ENCODE data around the gene SIRPG.

The SIRPG gene

DNA sequence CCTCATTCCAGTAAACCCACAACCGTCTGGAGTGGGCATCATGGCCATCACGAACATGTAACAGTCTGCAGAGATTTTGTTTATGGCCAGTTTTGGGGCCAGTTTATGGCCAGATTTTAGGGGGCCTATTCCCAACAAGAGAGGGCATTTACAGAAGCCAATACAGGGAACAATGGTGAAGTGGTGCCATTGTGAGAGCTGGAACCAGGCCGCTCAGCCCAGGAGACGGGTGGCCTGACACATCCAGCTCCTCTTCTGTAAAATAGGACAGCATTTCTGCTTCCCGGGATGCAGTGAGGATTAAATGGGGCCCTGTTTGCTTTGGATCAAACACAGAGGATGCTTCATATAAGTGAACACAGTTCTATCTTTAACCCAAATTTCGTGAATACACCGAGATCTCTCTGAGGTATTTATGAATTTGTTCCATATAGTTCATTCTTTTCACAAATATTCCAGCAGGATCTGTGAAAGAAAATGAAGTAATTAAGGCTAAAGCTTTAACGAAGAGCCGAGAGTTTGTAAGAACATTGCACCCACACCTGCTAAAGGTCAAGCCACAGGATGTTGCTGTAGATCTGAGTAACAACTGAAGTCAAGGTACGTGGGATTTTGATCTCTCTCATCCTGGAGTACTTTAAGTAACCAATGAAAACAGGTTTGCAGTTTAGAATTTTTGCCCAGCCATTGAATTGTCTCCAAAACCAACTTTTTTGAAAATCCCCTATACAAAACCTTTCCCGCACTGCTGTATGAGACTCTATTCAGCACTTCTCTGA is 14.5 kb upstream of the SIRPG start:
- Histone ChIP-seq H3K4me3 (replicated peaks; ENCODE audit: insufficient read depth, low read length) (no peak overlapping the region), H3K27ac (replicated peaks) (no peak overlapping the region), H3K27me3 (ENCODE audit: insufficient read depth, poor library complexity, severe bottlenecking) (no peaks in the 10 kb centered on the region)
- DNase-seq (ENCODE audit: low read depth in 1 of 2, low spot score in 1 of 2) = no peak
- TF ChIP-seq SPI1 (IDR thresholded peaks at IDR 0.05; ENCODE audit: borderline replicate concordance, low read depth) = no peak

DNA sequence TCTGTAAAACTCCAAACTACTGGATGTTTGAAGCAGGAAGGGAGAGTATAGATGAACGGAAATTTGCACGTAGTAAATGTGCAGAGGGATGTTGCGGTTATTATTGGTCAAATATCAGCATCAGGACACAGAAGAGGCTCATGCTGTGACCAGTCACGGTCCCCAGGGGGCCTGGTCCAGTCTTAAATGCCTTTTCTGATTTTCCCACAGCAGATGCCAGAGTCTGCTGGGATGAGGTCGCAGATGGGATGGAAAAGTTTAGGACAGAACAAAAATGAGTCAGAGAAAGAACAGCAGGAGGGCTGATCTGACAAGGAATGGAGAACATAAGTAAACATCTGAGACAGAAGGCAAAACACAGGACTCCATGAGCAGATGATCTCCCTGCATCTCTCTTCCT is 11.7 kb upstream of the SIRPG start:
- TF ChIP-seq SPI1 (IDR thresholded peaks at IDR 0.05; ENCODE audit: borderline replicate concordance, low read depth) (no peak), GABPA (IDR thresholded peaks at IDR 0.05; ENCODE audit: low read depth) (no peak), POLR2AphosphoS5 (IDR thresholded peaks at IDR 0.05; ENCODE audit: low read depth) (no peak)
- TF ChIP-seq, protein P1, sequence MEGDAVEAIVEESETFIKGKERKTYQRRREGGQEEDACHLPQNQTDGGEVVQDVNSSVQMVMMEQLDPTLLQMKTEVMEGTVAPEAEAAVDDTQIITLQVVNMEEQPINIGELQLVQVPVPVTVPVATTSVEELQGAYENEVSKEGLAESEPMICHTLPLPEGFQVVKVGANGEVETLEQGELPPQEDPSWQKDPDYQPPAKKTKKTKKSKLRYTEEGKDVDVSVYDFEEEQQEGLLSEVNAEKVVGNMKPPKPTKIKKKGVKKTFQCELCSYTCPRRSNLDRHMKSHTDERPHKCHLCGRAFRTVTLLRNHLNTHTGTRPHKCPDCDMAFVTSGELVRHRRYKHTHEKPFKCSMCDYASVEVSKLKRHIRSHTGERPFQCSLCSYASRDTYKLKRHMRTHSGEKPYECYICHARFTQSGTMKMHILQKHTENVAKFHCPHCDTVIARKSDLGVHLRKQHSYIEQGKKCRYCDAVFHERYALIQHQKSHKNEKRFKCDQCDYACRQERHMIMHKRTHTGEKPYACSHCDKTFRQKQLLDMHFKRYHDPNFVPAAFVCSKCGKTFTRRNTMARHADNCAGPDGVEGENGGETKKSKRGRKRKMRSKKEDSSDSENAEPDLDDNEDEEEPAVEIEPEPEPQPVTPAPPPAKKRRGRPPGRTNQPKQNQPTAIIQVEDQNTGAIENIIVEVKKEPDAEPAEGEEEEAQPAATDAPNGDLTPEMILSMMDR (IDR thresholded peaks at IDR 0.05; ENCODE audit: insufficient read depth, low read length) = no peak
- TF ChIP-seq, protein P2, sequence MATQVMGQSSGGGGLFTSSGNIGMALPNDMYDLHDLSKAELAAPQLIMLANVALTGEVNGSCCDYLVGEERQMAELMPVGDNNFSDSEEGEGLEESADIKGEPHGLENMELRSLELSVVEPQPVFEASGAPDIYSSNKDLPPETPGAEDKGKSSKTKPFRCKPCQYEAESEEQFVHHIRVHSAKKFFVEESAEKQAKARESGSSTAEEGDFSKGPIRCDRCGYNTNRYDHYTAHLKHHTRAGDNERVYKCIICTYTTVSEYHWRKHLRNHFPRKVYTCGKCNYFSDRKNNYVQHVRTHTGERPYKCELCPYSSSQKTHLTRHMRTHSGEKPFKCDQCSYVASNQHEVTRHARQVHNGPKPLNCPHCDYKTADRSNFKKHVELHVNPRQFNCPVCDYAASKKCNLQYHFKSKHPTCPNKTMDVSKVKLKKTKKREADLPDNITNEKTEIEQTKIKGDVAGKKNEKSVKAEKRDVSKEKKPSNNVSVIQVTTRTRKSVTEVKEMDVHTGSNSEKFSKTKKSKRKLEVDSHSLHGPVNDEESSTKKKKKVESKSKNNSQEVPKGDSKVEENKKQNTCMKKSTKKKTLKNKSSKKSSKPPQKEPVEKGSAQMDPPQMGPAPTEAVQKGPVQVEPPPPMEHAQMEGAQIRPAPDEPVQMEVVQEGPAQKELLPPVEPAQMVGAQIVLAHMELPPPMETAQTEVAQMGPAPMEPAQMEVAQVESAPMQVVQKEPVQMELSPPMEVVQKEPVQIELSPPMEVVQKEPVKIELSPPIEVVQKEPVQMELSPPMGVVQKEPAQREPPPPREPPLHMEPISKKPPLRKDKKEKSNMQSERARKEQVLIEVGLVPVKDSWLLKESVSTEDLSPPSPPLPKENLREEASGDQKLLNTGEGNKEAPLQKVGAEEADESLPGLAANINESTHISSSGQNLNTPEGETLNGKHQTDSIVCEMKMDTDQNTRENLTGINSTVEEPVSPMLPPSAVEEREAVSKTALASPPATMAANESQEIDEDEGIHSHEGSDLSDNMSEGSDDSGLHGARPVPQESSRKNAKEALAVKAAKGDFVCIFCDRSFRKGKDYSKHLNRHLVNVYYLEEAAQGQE (IDR thresholded peaks at IDR 0.05; ENCODE audit: insufficient replicate concordance, low read depth) = no peak
- no peaks in the 10 kb centered on the region for H3K27me3 ChIP-seq (ENCODE audit: insufficient read depth, poor library complexity, severe bottlenecking)
- no peak for DNase-seq (ENCODE audit: low read depth in 1 of 2, low spot score in 1 of 2)
- no peak overlapping the region for H3K27ac ChIP-seq (replicated peaks)
- no peak overlapping the region for H3K4me3 ChIP-seq (replicated peaks; ENCODE audit: insufficient read depth, low read length)

DNA sequence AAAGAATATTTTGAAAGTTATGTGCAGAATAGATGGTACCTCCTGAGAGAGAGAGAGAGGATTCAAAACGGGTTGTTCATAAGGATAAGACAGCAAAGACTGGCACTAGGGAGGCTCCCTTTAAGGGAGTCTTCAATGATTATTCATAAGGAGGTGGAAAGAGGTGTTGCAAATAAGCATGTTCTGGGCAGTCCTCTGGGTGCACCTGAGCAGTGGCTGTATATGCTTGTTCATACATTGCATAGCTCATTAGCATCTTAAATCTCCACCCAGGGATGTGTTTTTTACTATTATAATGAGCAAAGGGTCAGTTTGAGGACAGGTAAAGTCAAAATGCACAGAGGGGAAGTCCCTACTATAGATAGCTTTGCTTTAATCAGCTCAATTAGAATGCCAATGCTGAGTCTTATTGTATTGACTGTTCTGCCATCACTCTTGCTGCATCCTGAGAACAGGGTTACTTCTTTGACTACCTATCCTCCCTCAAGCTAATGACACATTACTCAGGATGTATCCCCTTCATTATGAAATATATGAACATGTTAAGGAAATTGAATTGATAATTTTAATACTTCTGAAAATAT is 10.0 kb upstream of the SIRPG start:
- no peak for TF ChIP-seq POLR2AphosphoS5 (IDR thresholded peaks at IDR 0.05; ENCODE audit: low read depth)
- no peak for DNase-seq (ENCODE audit: low read depth in 1 of 2, low spot score in 1 of 2)
- no peaks in the 10 kb centered on the region for H3K27me3 ChIP-seq (ENCODE audit: insufficient read depth, poor library complexity, severe bottlenecking)
- H3K27ac ChIP-seq (replicated peaks) = no peak overlapping the region
- no peak overlapping the region for H3K4me3 ChIP-seq (replicated peaks; ENCODE audit: insufficient read depth, low read length)

DNA sequence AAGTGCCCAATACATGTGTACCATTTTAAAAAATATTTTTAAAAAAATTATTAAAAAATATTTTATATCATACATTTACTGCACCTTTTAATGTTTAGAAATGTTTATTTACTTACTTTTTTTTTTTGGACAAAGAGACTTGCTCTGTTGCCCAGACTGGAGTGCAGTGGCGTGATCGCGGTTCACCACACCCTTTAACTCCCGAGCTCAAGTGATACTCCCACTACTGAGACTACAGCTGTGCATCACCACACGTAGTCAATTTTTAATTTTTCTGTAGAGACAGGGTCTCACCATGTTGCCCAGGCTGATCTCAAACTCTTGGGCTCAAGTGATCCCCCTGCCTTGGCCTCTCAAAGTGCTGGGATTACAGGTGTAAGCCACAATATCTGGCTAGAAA is 9.2 kb upstream of the SIRPG start:
- Histone ChIP-seq H3K27ac (replicated peaks) (no peak overlapping the region), H3K27me3 (ENCODE audit: insufficient read depth, poor library complexity, severe bottlenecking) (no peaks in the 10 kb centered on the region), H3K4me3 (replicated peaks; ENCODE audit: insufficient read depth, low read length) (no peak overlapping the region)
- no peak for DNase-seq (ENCODE audit: low read depth in 1 of 2, low spot score in 1 of 2)
- TF ChIP-seq, protein P2 (IDR thresholded peaks at IDR 0.05; ENCODE audit: insufficient replicate concordance, low read depth) = no peak
- no peak for TF ChIP-seq GABPA (IDR thresholded peaks at IDR 0.05; ENCODE audit: low read depth)
- no peak for TF ChIP-seq POLR2AphosphoS5 (IDR thresholded peaks at IDR 0.05; ENCODE audit: low read depth)
- TF ChIP-seq SPI1 (IDR thresholded peaks at IDR 0.05; ENCODE audit: borderline replicate concordance, low read depth) = no peak
- TF ChIP-seq, protein P1 (IDR thresholded peaks at IDR 0.05; ENCODE audit: insufficient read depth, low read length) = no peak

Data from HL-60 (cell line).